22Rv1 (cell line): ENCODE measurements around the gene NPAS2.

Experiments
- H3K27ac ChIP-seq: fragments of 450-650 bp; 2 replicates; pipeline ENCODE4 v1.5.1; 2017
- CTCF ChIP-seq: fragments of 450-650 bp; IDR thresholded peaks from 2 replicates; pipeline ENCODE4 v1.5.1; 2017; ENCODE audit warnings: mild to moderate bottlenecking
- ZFX ChIP-seq: fragments of 450-650 bp; IDR thresholded peaks from 2 replicates; pipeline ENCODE4 v1.6.1; 2017; ENCODE audit warnings: antibody characterized with exemption, borderline replicate concordance

Gene NPAS2

GRCh38 chr2:101036562-101036961, 216.6 kb downstream of the NPAS2 start:
- no peak for TF ChIP-seq ZFX
- TF ChIP-seq CTCF: peak; percentile 75
- H3K27ac ChIP-seq: no peak overlapping the region

- H3K27ac ChIP-seq: no peak overlapping the region
These were observed 217.3 kb downstream of the NPAS2 start for GRCh38 chr2:101037161-101037755.

GRCh38 chr2:101038455-101039255, 218.7 kb downstream of the NPAS2 start:
- H3K27ac ChIP-seq: no peak overlapping the region

More at GRCh38 chr2:101037161-101037755, 217.3 kb downstream of the NPAS2 start:
- TF ChIP-seq CTCF (no peak), ZFX (no peak)

GRCh38 chr2:101040072-101040471, 220.1 kb downstream of the NPAS2 start:
- no peak overlapping the region for H3K27ac ChIP-seq
- TF ChIP-seq CTCF (no peak), ZFX (no peak)

More at GRCh38 chr2:101038455-101039255, 218.7 kb downstream of the NPAS2 start:
- peak; percentile 76 for TF ChIP-seq CTCF
- TF ChIP-seq ZFX: no peak

GRCh38 chr2:101040761-101041160, 220.8 kb downstream of the NPAS2 start:
- TF ChIP-seq CTCF (no peak), ZFX (no peak)
- no peak overlapping the region for H3K27ac ChIP-seq

- TF ChIP-seq CTCF: no peak
- TF ChIP-seq ZFX: no peak
- no peak overlapping the region for H3K27ac ChIP-seq
These were observed 221.5 kb downstream of the NPAS2 start for GRCh38 chr2:101041413-101041812.

- H3K27ac ChIP-seq: no peak overlapping the region
- no peak for TF ChIP-seq ZFX
- no peak for TF ChIP-seq CTCF
These were observed 225.4 kb downstream of the NPAS2 start for GRCh38 chr2:101045330-101045729.
